Left renal cortex interstitium (tissue), 4 donors: Measurements from ENCODE around the gene GARS1. TPM values are rescaled to one million over a fixed set of nuclear protein-coding genes. Genes with fewer than 3 reads are reported as not detected.
A peak's percentile ranks its signal among the peaks of the same experiment; 100 is the strongest.

Source experiments
- DNase-seq, 4 donors: peaks; one replicate each; pipeline ENCODE4 v3.0.0-alpha.2; 2013; ENCODE audit warnings: low read depth in 4 of 4, low spot score in 2 of 4, missing footprints in 1 of 4
- polyA plus RNA-seq, 4 donors: library from polyadenylated mRNA; unstranded; fragments of 120-200 nt; gene quantifications; one replicate each; pipeline ENCODE4 v1.2.1, GENCODE V29; 2013; ENCODE audit not compliant: insufficient read length in 4 of 4

The GARS1 gene
- polyA plus RNA-seq, 4 donors = 81.4 to 103 (median 92.7) TPM

GRCh38 chr7:30652698-30653641 lies 58.3 kb downstream of the GARS1 start:
- no peak for DNase-seq

- DNase-seq = no peak
Observed at GRCh38 chr7:30654296-30655090, 59.8 kb downstream of the GARS1 start.

GRCh38 chr7:30655096-30655970 lies 60.7 kb downstream of the GARS1 start:
- DNase-seq = no peak

GRCh38 chr7:30656006-30656957 lies 61.6 kb downstream of the GARS1 start:
- DNase-seq = no peak

- DNase-seq = no peak
Observed at GRCh38 chr7:30657131-30657530, 62.5 kb downstream of the GARS1 start.

GRCh38 chr7:30658479-30659074 lies 63.9 kb downstream of the GARS1 start:
- no peak for DNase-seq

- DNase-seq = no peak
Observed at GRCh38 chr7:30659312-30659711, 64.6 kb downstream of the GARS1 start.

- DNase-seq = no peak
Observed at GRCh38 chr7:30660331-30661255, 65.9 kb downstream of the GARS1 start.

GRCh38 chr7:30661926-30662325 lies 67.2 kb downstream of the GARS1 start:
- no peak for DNase-seq

- no peak for DNase-seq
Observed at GRCh38 chr7:30662431-30662939, 67.8 kb downstream of the GARS1 start.

GRCh38 chr7:30663414-30663813 lies 68.7 kb downstream of the GARS1 start:
- DNase-seq = no peak

GRCh38 chr7:30664184-30664885 lies 69.7 kb downstream of the GARS1 start:
- no peak for DNase-seq

GRCh38 chr7:30665043-30665442 lies 70.4 kb downstream of the GARS1 start:
- no peak for DNase-seq

GRCh38 chr7:30665449-30665848 lies 70.8 kb downstream of the GARS1 start:
- no peak for DNase-seq

- DNase-seq = no peak
Observed at GRCh38 chr7:30667172-30667571, 72.5 kb downstream of the GARS1 start.

- no peak for DNase-seq
Observed at GRCh38 chr7:30668102-30668501, 73.4 kb downstream of the GARS1 start.

- DNase-seq = peak; percentile 34 to 78 (median 50)
Observed at GRCh38 chr7:30671793-30672465, 77.3 kb downstream of the GARS1 start.
